Retinal pigment epithelial cell (primary cell): ENCODE data around the gene DENND5B.
"Not testable (repeated sequence)": the region's sequence is repeated elsewhere in the genome, so short reads cannot be mapped to it uniquely, and the experiment has no call there.

Experiments used
- DNase-seq: peaks from one replicate; pipeline ENCODE4 v3.0.0-alpha.2; 2010; ENCODE audit warnings: low read depth
- H3K4me3 ChIP-seq: 2 replicates; pipeline ENCODE4 v1.5.1; 2011; ENCODE audit warnings: mild to moderate bottlenecking, low read length, control low read depth, moderate library complexity
- CTCF ChIP-seq: conservative IDR thresholded peaks from 2 replicates; pipeline ENCODE4 v1.5.1; 2011; ENCODE audit warnings: low read depth, low read length, control low read depth, inconsistent platforms

The DENND5B gene

GRCh38 chr12:31570880-31571279 lies 20.1 kb downstream of the DENND5B start:
- DNase-seq = no peak
- TF ChIP-seq CTCF = no peak
- H3K4me3 ChIP-seq = no peak overlapping the region

- H3K4me3 ChIP-seq, DNase-seq: not testable (repeated sequence)
These were observed 21.4 kb downstream of the DENND5B start for GRCh38 chr12:31569517-31569916.

GRCh38 chr12:31568498-31568897 lies 22.4 kb downstream of the DENND5B start:
- no peak overlapping the region for H3K4me3 ChIP-seq
- no peak for DNase-seq
- TF ChIP-seq CTCF = no peak

- DNase-seq = no peak
- TF ChIP-seq CTCF = no peak
- H3K4me3 ChIP-seq = no peak overlapping the region
These were observed 23.9 kb downstream of the DENND5B start for GRCh38 chr12:31567029-31567428.

- no peak for TF ChIP-seq CTCF
- H3K4me3 ChIP-seq = no peak overlapping the region
- no peak for DNase-seq
These were observed 24.4 kb downstream of the DENND5B start for GRCh38 chr12:31566547-31566946.

GRCh38 chr12:31562594-31563328 lies 28.2 kb downstream of the DENND5B start:
- DNase-seq = no peak
- H3K4me3 ChIP-seq = no peak overlapping the region
- TF ChIP-seq CTCF = no peak

GRCh38 chr12:31560516-31560915 lies 30.4 kb downstream of the DENND5B start:
- H3K4me3 ChIP-seq = no peak overlapping the region
- no peak for DNase-seq
- TF ChIP-seq CTCF = no peak
